NCI-H524 (cell line): ENCODE measurements around the gene SPEF1.
A peak's percentile ranks its signal among the peaks of the same experiment; 100 is the strongest.

Experiments
- DNase-seq, 2 experiments: peaks; one replicate each; lab custom pipeline; 2025; lab: John Stamatoyannopoulos, UW

SPEF1 gene

DNA sequence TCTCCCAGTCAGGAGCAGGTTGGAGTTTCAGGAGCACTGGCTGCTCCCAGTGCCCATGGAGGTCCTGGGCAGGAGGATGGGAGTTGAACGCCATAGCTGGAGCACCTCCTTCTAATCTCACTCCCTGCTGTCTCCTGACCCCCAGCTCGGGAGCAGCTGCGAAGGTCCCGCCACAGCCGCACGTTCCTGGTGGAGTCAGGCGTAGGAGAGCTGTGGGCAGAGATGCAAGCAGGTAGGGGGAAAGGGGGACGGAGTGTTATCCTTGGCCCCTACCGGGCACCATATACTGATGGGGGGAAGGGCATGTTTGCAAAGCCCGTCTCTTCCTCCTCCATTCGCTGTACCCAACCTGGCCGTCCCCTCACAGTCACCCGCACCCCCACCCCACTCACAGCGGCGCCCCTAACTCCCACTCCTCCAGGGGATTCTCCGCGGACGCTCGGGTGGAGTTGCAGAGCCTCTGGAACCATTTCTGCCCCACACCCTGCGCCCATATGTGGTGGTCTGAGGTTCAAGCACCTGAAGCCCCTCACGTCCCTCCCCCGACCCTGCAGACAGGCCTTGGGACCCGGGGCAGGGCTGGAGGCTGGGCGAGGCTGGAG is 32.1 kb downstream of the SPEF1 start:
- DNase-seq, result peak in 1 of 2 experiments; percentile 36

DNA sequence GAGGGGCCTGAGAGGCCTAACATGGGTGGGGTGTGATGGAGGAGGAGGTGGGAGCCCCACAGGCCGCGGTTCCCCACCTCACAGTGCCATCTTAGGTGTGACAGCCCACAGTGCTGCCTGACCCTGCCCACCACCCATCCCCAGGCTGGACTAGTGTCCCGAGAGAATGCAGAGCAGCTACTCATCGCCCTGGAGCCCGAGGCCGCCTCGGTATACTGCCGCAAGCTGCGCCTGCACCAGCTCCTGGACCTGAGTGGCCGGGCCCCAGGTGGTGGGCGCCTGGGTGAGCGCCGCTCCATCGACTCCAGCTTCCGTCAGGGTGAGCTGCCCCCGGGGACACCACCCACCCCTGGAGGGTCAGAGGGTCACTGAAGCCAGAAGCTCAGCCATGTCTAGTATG is 33.2 kb downstream of the SPEF1 start:
- DNase-seq, result no peak

DNA sequence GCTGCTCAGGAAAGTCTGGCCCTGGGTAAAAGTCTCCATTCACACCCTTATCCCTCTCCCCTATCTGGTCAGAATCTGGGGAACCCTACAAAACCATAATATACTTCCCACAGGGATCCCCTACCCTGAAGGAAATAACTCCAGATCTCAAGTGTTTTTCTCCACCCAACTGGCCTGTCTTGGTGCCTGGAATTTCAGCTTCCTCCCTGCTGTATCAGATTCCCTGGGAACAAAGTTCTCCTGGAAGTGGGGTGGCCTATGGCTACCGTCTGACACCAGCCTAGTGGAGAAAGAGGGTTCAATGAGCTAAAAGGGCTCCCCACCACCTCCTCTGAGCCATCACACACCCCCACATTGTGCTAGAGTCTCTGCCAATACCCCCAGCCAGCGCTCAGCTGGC is 33.8 kb downstream of the SPEF1 start:
- DNase-seq, result no peak

DNA sequence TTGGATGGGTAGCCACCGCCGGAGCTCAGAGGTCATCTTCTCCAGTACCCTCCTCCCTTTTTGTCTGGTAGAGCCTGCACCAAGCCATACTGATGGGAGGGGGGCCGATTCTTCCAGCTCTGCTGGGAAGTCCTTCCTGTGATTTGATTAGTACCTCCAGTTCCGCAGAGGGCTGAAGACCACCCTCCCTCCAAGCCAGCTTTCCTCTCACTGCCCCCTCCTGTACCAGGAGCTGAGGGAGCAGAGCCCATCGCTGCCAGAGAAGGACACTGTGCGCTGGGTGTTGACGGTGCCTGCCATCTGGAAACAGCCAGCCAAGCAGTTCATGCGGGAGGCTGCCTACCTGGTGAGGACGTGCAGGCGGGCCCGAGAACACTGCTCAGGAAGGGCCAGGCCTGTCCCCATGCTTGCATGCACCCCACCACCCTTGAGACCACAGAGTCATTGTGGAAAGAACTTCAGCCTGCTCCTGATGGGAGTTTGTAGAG is 35.5 kb downstream of the SPEF1 start:
- no peak for DNase-seq

DNA sequence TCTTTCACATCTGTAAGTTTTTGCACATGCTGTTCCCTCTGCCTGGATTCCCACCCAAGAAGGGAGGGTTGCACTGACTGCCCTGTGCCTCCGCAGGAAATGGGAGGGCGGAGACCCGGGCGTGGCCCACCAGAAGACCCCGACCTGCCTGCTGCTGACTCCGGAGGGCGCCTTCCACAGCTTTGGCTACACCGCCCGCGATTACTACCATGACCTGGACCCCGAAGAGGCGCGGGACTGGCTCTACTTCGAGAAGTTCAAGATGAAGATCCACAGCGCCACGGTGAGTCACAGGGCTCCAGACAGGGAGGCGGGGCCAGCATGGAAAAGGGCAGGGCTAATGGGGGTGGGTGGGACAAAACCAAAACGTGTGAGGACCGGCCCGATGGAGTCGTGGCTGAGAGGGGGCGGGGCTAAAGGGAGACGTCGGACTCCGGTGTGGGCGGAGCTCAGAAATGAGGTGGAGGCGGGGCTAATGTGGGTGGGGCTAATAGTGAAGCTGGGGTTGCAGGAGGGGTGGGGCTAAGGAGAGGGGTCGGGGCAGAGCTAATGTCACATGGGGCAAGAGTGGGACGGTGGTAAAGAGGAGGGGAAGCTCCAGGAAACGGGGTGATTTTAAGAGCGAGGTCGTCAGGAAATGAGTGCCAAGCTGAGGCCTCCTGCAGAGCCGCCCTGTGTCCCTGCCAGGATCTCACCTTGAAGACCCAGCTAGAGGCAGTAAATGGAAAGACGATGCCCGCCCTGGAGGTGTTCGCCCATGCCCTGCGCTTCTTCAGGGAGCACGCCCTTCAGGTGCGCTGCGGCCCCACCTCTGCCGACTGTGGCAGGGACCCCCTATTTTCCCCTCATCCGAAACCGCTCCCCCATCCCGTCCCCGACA is 36.2 kb downstream of the SPEF1 start:
- DNase-seq, result no peak

DNA sequence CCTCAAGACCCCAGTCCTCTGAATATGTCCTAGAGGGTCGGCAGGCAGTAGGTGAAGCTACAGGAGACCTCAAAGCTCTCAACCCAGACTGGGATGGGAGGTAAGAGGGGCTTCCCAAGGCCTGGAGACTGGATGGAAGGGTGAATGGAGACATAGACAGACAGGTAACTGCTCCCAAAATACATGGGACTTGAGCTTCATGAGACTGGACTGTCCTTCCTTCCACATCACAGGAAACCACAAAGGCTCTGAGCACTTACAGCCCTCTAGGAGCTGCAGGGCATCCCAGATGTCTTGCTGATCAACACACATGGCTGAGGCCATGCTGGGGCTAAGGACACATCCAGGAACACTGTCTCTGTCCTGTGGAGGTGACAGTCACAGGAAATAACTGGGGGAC is 37.2 kb downstream of the SPEF1 start:
- DNase-seq, result no peak

DNA sequence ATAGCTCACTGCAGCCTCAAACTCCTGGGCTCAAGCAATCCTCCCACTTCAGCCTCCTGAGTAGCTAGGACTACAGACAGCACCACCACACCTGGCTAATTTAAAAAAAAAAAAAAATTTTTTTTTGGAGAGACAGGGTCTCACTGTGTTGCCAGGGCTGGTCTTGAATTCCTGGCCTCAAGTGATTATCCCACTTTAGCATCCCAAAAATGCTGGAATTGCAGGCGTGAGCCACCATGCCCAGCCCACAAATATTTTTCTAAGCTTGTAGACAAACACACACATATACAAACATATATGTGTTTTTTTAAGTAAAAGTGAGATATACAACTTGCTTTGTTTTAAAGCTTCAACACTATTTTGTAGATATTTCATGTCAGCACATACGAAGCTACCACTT is 38.0 kb downstream of the SPEF1 start:
- no peak for DNase-seq

DNA sequence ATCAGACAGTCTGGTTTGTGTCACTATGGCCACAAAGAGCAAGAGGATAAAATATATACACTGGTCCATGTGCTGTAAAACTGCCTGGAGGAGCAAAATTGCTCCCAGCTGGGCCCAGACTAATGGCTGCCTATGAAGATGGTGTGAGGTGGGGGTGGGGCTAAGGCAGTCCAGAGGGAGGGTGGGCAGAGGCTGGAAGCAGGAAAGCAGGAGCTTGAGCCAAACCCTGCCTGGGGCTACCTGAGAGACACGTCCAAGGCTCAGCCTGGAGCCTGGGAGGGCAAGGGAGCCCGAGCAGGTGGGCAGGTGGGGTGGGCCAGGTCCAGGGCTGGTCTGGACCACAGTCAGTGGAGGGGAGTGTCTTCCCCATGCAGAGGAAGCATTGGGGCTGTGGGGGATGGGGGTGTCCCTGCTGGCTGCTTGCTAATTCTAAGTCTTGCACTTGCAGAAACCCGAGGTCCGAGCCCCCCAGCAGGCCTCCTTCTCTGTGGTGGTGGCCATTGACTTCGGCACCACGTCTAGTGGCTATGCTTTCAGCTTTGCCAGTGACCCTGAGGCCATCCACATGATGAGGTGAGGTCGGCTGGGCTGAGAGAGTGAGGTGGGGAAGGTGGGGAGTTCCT is 39.3 kb downstream of the SPEF1 start:
- no peak for DNase-seq

DNA sequence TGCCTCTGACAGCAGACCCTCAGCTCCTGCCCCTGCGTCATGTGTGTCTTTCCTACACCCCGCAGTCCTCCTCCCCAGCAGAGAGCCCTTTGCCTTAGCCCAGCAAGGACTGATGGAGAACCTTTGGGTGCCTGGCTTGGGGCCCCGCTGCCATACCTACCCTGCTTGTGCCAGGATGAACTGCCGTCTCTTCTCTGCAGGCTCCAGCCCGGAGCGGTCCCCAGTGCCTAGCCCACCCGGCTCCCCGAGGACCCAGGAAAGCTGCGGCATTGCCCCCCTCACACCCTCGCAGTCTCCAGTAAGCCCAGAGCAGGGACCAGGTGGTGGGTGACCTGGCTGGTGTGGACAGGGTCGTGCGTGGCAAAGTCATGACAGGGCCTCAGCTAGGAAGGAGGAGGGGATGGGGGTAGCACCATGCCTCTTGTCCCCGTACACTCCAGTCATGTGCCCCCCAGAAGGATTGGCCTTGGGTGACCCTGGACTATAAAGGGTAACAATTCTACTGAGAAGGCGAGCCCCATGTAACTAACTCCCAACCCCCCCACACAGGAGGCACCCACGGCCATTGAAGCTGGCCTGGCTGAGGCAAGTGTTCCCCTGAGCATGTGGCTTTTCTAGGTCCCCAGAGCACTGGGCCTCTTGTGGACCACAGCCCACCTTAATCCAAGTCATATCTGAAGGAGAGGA is 40.5 kb downstream of the SPEF1 start:
- no peak for DNase-seq

DNA sequence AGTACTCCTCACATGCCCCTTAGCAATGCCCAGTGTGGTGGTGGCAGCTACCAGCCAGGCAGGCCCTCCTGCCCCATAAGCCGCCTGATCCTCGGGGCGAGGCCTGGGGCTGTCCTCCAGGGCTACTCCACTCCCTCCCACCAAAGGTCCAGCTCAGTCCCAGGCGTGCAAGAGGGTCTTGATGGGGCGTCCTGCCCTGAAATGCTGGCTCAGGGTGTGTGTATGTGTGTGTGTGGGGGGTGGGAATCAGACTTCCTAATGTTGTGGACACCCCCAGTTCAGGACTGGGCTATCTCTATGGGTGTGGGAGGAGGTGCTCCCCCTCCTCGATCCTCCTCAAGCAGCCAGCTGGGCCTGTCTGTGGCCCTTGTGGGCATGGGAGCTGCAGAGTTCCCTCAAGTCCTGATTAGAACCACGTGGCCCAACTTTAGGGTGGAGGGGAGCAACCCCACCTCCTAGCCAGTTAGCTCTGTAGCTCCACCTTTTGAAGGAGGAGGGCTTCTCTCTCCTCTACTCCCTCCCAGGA is 41.3 kb downstream of the SPEF1 start:
- DNase-seq, result no peak

DNA sequence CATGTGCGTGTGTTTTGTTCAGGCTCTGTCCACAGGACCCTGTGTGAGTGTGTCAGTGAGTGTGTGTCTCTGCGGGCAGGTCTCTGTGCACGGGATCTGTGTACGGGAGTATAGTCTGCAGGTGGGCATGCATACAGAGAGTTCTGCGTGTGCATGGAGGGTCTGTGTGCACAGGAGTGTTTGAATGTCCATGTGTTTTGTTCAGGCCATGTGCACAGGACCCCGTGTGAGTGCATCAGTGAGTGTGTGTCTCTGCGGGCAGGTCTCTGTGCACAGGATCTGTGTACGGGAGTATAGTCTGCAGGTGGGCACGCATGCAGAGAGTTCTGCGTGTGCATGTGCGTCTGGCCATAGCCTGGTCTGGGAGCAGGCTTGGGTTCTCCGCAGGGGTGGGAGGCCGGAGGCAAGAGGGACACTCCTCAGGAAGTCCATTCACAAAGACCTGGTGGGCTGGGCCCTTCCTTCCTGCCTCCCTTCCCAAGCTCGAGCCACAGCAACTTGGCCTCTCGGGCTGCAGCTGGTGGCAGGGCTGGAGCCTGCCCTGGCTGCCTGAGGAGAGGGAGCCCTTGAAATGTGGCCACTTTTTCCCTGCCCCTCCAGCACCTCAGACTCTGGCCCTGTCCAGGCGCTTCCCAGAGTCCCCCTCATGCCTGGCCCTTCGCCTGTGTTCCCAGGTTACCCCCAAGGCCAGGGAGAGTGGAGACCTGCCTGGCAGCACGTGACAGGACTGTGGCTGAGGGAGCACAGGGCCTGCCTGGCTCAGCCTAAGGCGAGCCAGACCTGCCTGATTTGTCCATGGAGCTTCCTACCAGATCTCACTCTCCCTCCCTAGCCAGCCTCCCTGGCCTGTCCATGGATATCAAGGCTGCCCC is 42.0 kb downstream of the SPEF1 start:
- DNase-seq, result no peak

DNA sequence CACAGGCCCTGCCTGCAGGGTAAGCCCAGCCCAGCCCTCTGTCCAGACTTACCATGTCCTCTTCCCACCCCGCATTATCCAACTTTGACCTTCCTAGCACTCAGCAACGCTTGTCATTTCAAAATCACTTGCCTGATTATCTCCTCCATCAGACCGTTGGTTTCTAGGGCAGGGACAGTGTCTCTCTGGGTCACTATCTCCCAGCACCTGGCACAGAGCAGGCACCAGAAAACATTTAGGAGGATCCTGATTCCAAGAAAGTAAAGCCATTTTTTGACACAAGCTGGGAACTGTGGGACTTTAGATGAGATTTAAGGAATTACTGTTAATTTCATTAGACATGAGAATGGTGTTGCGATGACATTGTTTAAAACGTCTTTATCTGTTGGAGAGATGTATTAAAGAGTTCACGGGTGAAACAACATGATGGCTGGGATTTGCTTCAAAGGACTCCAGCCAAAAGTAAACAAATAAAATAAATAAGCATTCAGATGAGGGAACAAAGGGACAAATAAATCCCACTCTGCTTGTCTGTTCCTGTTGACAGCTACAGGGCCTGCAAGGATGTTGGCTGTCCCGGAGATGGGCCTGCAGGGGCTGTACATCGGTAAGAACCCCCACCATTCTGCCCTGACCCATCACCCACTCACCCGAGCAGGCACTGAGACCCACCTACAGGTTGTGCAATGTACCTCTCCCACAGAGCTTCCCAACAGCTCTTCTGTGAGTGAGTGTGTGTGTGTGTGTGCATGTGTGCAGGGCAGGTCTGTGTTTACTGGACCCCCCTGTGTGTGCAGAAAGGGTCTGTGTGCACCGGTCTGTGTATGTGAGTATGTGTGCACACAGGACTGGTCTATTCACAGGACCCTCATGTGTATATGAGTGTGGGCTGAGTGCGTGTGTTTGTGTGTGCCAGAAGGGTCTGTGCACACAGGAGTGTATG is 42.9 kb downstream of the SPEF1 start:
- DNase-seq, result no peak

DNA sequence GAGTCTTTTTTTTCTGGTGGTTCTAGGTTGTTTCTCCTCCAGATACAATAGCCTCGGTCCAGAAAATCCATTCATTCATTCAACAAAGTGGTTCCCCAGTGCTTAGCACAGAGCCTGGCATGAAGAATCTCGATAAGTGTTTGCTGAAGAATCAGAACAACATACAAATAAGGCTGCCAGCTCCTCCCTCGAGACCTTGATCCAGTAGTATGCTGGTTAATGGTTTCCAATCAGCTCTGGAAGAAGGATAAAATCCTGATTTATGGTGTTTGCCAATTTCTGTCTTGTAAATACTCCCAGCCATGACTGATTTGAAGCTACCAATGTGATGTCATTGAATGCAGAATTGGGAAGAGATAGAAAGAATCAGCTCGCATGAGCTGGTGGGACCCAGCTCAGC is 45.5 kb downstream of the SPEF1 start:
- no peak for DNase-seq

DNA sequence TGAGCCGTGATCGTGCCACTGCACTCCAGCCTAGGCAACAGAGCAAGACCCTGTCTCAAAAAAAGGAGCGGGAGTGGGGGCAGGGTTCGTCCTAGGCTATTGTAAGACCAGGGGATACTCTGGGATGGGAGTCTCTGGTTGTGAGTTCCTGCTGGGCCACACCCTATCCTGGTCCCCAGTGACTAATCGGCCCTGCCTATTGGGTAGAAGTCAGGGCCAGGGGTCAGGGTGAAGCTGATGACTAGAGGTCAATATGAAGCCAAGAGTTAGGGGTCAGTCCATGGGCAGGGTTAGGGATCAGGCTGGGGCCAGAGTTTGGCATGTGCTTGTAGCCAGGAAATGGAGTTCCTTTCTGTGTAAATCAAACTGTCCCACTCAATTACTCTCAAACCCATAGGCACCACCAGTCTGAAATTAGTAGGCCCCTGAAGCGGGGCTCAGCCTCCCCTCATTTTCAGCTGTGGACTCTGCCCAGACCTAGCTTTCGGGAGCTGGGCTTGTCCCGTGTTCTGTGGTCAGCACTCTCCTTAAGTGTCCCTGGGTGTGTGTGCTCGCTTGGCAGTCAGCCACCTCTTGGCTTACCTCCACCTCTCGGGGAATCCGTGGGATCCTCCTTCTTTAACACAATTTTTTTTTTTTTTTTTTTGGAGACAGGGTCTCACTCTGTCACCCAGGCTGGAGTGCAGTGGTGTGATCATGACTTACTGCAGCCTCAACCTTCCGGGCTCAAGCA is 47.0 kb downstream of the SPEF1 start:
- no peak for DNase-seq

DNA sequence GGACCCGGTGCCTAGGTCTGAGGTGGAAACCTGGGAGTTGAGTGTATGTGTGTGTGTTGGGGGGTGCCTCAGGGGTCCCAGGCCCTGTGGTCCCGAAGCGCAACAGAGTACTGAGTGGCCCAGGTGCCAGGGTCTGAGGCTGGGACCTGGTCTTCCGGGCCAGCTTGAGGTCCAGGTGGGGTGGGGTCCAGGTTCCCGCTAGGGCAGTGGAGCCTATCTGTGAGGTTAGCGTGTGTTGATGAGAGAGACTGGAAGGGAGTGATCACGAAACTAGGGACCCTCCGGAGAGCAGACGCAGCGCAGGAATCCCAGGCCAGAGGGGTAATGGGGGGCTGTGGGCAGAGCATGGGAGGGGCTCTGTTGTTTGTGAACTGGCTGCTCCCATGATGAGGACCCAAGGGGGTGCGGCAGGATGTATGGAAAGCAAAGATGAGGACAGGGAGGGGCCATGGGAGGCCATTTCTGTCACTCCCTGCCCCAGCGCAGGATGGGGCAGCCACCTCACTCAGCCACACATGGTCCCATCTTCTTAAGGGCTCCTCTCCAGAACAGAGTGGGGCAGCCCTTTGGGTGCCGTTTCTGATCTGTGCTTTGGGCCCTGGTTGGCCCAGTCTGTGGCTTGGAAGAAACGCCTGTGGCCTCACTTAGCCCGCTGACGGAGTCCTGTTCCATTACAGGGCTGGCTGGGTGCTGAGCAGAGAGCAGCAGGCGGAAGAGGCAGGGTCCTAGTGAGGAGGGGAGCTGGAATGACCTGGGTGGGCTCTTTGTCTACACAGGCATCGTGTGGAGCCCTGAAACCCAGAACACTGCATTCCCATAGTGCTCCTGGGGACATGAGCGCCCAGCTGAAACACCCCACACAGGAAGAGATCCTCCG is 47.9 kb downstream of the SPEF1 start:
- DNase-seq, result no peak

DNA sequence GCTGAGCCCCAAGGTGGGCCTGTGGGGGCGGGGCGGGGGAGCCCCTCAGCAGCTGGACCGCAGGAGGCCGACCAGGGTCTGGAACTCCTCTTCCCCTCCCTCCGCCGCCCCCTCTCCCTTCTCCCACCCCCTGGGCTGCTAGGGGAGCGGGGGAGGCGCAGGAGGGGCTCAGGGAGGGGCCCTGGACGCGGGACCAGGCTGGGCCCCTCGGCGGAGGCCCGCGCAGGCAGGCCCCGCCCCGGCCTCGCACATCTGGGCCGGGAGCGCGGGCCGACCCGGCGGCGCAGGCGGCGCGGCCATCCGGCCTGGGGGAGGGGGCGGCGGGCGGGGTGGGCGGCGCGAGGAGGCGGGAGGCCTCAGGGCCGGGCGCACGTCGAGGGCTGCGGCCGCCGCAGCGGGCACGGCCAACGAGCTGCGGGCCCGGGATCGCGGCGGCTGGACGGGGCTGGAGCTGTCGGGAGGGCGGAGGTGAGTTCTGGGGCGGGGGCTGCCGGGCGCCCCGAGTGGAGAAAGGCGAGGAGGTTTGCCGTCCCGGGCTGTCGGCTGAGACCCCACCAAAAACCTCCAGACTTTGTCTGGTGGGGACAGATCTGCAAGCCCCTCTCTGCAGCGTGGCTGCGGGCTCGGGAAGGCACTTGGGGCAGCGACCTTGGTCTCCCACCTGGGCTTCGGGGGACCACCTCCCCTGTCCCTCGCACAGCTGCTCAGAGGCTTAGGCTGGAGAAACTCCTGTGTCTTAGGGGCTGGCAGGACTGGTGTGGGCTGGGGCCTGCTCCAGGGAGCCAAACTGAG is 48.7 kb downstream of the SPEF1 start, which contains the start of gene HSPA12B:
TSS of gene HSPA12B (plus strand) at position 359 of the 792 bp plus-strand sequence. CDS start 5,990 bp downstream, outside the sequence.
- DNase-seq, result no peak

DNA sequence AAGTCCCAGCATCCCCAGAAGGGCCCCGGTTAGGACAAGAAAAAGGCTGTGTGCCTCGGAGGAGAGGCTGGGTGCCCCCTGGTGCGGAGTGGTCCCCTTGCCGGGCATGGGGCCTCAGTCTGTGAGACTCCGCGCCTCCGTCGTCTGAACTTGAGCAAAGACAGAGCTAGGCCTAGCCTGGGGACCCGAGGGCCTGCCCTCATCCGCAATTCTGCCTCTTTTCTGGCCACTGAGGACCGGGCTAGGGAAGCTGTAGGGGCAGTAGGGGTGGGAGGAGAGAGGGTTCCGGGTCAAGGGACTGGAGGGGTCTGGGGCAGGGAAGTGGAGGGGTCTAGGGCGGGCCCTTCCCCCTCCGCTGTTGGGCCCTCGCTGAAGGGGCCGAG is 49.3 kb downstream of the SPEF1 start:
- no peak for DNase-seq
